H9 (cell line): ENCODE data around the gene PEAK3. TPM values are rescaled to one million over a fixed set of nuclear protein-coding genes. Genes with fewer than 3 reads are reported as not detected.

ENCODE experiments used
- DNase-seq: peaks from one replicate; pipeline ENCODE4 v3.0.0-alpha.2; 2017
- H2AFZ ChIP-seq: one replicate; pipeline ENCODE4 v1.6.1; 2013; ENCODE audit warnings: mild to moderate bottlenecking, low read length, control low read depth, moderate library complexity
- H2AK5ac ChIP-seq: 2 replicates; pipeline ENCODE4 v1.6.1; 2013; ENCODE audit warnings: low read length, control low read depth, mixed read lengths; ENCODE audit not compliant: insufficient read length
- H2BK120ac ChIP-seq: one replicate; pipeline ENCODE4 v1.6.1; 2013; ENCODE audit warnings: low read depth, mild to moderate bottlenecking, low read length, control low read depth, inconsistent platforms; ENCODE audit not compliant: poor library complexity, severe bottlenecking
- H2BK12ac ChIP-seq: 2 replicates; pipeline ENCODE4 v1.6.1; 2013; ENCODE audit warnings: low read length, control low read depth, mixed read lengths, low read depth; ENCODE audit not compliant: insufficient read length
- H2BK15ac ChIP-seq: 2 replicates; pipeline ENCODE4 v1.6.1; 2013; ENCODE audit warnings: low read depth, low read length, control low read depth
- H2BK20ac ChIP-seq: one replicate; pipeline ENCODE4 v1.6.1; 2013; ENCODE audit warnings: low read depth, mild to moderate bottlenecking, low read length, control low read depth, inconsistent platforms; ENCODE audit not compliant: poor library complexity, severe bottlenecking
- H2BK5ac ChIP-seq: 2 replicates; pipeline ENCODE4 v1.6.1; 2013; ENCODE audit warnings: low read length, control low read depth, mixed read lengths; ENCODE audit not compliant: insufficient read length
- H3K14ac ChIP-seq: 2 replicates; pipeline ENCODE4 v1.6.1; 2013; ENCODE audit warnings: low read length, control low read depth; ENCODE audit not compliant: insufficient read depth
- H3K18ac ChIP-seq: 2 replicates; pipeline ENCODE4 v1.6.1; 2013; ENCODE audit warnings: low read depth, mild to moderate bottlenecking, mixed read lengths, low read length, control low read depth; ENCODE audit not compliant: insufficient read length
- H3K23ac ChIP-seq: 2 replicates; pipeline ENCODE4 v1.6.1; 2013; ENCODE audit warnings: low read length, control low read depth, mixed read lengths, low read depth; ENCODE audit not compliant: insufficient read length
- H3K23me2 ChIP-seq: 2 replicates; pipeline ENCODE4 v1.6.1; 2013; ENCODE audit warnings: low read depth, mild to moderate bottlenecking, mixed read lengths, low read length, control low read depth; ENCODE audit not compliant: insufficient read length, poor library complexity, severe bottlenecking
- H3K27ac ChIP-seq: 2 replicates; pipeline ENCODE4 v1.5.1; 2013; ENCODE audit warnings: low read length, control low read depth, mixed read lengths, low read depth; ENCODE audit not compliant: insufficient read length
- H3K27me3 ChIP-seq: 2 replicates; pipeline ENCODE4 v1.6.1; 2013; ENCODE audit warnings: low read length, control low read depth, inconsistent platforms; ENCODE audit not compliant: insufficient read depth
- H3K4ac ChIP-seq: 2 replicates; pipeline ENCODE4 v1.6.1; 2013; ENCODE audit warnings: low read depth, mild to moderate bottlenecking, control low read depth, inconsistent platforms, low read length, moderate library complexity
- H3K4me1 ChIP-seq: 2 replicates; pipeline ENCODE4 v1.6.1; 2013; ENCODE audit warnings: low read length, control low read depth, inconsistent platforms; ENCODE audit not compliant: insufficient read depth
- H3K4me2 ChIP-seq: 2 replicates; pipeline ENCODE4 v1.6.1; 2013; ENCODE audit warnings: low read length, control low read depth, mixed read lengths; ENCODE audit not compliant: insufficient read length, insufficient read depth
- H3K56ac ChIP-seq: 2 replicates; pipeline ENCODE4 v1.6.1; 2013; ENCODE audit warnings: low read depth, mild to moderate bottlenecking, mixed read lengths, low read length, control low read depth; ENCODE audit not compliant: insufficient read length
- H3K79me1 ChIP-seq: 2 replicates; pipeline ENCODE4 v1.6.1; 2013; ENCODE audit warnings: low read depth, mild to moderate bottlenecking, moderate library complexity, low read length, control low read depth, inconsistent platforms; ENCODE audit not compliant: insufficient read depth, poor library complexity, severe bottlenecking
- H3K79me2 ChIP-seq: 2 replicates; pipeline ENCODE4 v1.6.1; 2013; ENCODE audit warnings: low read length, control low read depth, inconsistent platforms; ENCODE audit not compliant: insufficient read depth
- H3K9ac ChIP-seq: 2 replicates; pipeline ENCODE4 v1.6.1; 2013; ENCODE audit warnings: low read length, control low read depth, mixed read lengths; ENCODE audit not compliant: insufficient read length; ENCODE audit errors: extremely low read depth
- H3K9me3 ChIP-seq: one replicate; pipeline ENCODE4 v1.6.1; 2013; ENCODE audit warnings: low read depth, low read length, inconsistent platforms; ENCODE audit not compliant: control insufficient read depth
- H3T11ph ChIP-seq: one replicate; pipeline ENCODE4 v1.6.1; 2013; ENCODE audit warnings: mild to moderate bottlenecking, low read length, control low read depth, inconsistent platforms
- H4K20me1 ChIP-seq: one replicate; pipeline ENCODE4 v1.6.1; 2013; ENCODE audit not compliant: control insufficient read depth, insufficient read length, insufficient read depth
- H4K5ac ChIP-seq: 2 replicates; pipeline ENCODE4 v1.6.1; 2013; ENCODE audit warnings: low read depth, mild to moderate bottlenecking, mixed read lengths, low read length, control low read depth; ENCODE audit not compliant: insufficient read length
- H4K8ac ChIP-seq: replicated peaks from 2 replicates; pipeline ENCODE4 v1.6.1; 2013; ENCODE audit warnings: low read length, control low read depth, mixed read lengths, low read depth; ENCODE audit not compliant: insufficient read length
- H4K91ac ChIP-seq: 2 replicates; pipeline ENCODE4 v1.6.1; 2013; ENCODE audit warnings: low read depth, mild to moderate bottlenecking, moderate library complexity, mixed read lengths, low read length, control low read depth; ENCODE audit not compliant: insufficient read length
- H3K27ac Mint-ChIP-seq, 3 experiments: 2 replicates in 2 of 3; 3 replicates in 1 of 3; pipeline ENCODE4 v1.8.0; 2020 to 2021; ENCODE audit warnings: mixed read lengths in 3 of 3, mild to moderate bottlenecking in 1 of 3, moderate library complexity in 1 of 3
- H3K27me3 Mint-ChIP-seq: 2 replicates; pipeline ENCODE4 v1.8.0; 2021; ENCODE audit warnings: low read depth, mild to moderate bottlenecking, moderate library complexity, mixed read lengths
- H3K36me3 Mint-ChIP-seq, 3 experiments: 2 replicates in 2 of 3; 3 replicates in 1 of 3; pipeline ENCODE4 v1.8.0; 2020 to 2021; ENCODE audit warnings: low read depth in 3 of 3, mixed read lengths in 3 of 3; ENCODE audit not compliant: insufficient read depth in 1 of 3
- H3K4me1 Mint-ChIP-seq, 2 experiments: 2 replicates each; pipeline ENCODE4 v1.8.0; 2020; ENCODE audit warnings: mixed read lengths in 2 of 2
- H3K4me3 Mint-ChIP-seq, 2 experiments: 2 replicates in 1 of 2; 3 replicates in 1 of 2; pipeline ENCODE4 v1.8.0; 2020 to 2021; ENCODE audit warnings: mild to moderate bottlenecking in 2 of 2, mixed read lengths in 2 of 2, moderate library complexity in 1 of 2
- H3K9me3 Mint-ChIP-seq, 2 experiments: 2 replicates in 1 of 2; 3 replicates in 1 of 2; pipeline ENCODE4 v1.8.0; 2020; ENCODE audit warnings: mild to moderate bottlenecking in 2 of 2, mixed read lengths in 2 of 2, moderate library complexity in 1 of 2
- CTCF ChIP-seq: fragments of 200-600 bp; sonication (generic); conservative IDR thresholded peaks from 3 replicates; pipeline ENCODE4 v1.8.0; 2021; ENCODE audit warnings: antibody characterized with exemption, mild to moderate bottlenecking
- WGBS: extraction: QIAGEN DNeasy Blood & Tissue Kit; methylation state at CpG from one replicate; pipeline ENCODE4 v1.1.7; 2013; ENCODE audit warnings: missing lambda C conversion rate, low lambda C conversion rate, mixed read lengths; ENCODE audit not compliant: insufficient read length; ENCODE audit errors: extremely low coverage; 5-methylcytosine and 5-hydroxymethylcytosine counted together
- total RNA-seq: library from RNA; stranded (reverse); gene quantifications from 2 replicates; pipeline ENCODE4 v1.2.1, GENCODE V29; 2021

Gene PEAK3
- total RNA-seq, 1 experiment from 2014 or later: not detected

- H2AK5ac ChIP-seq: no peak overlapping the region
- no peaks in the 10 kb centered on the region for H3K9me3 ChIP-seq
- H3K4me1 ChIP-seq: peaks cover 4% of the 10 kb centered on the region; the same call in 1 of the 2 replicates
- no peak for DNase-seq
- H4K91ac ChIP-seq: no peak overlapping the region
- no peak overlapping the region for H2BK15ac ChIP-seq
- H3K23ac ChIP-seq: no peak overlapping the region
- H3K14ac ChIP-seq: no peak overlapping the region
- no peak overlapping the region for H3K56ac ChIP-seq
- H3T11ph ChIP-seq: no peak overlapping the region
- H3K27ac Mint-ChIP-seq: peak overlapping the region in 2 of 3 experiments; percentile 80 to 92; a peak in 4 of 7 replicates
- H3K79me2 ChIP-seq: peaks cover 54% of the 10 kb centered on the region
- peaks cover 13% of the 10 kb centered on the region for H3K79me1 ChIP-seq
- peaks cover 37 to 38% of the 10 kb centered on the region in 2 experiments for H3K4me1 Mint-ChIP-seq
- H2BK20ac ChIP-seq: no peak overlapping the region
- no peak overlapping the region for H3K9ac ChIP-seq
- H3K4me3 Mint-ChIP-seq: no peak overlapping the region
- H2BK5ac ChIP-seq: no peak overlapping the region
- H4K8ac ChIP-seq: no peak overlapping the region
- H3K4ac ChIP-seq: no peak overlapping the region
- no peak for TF ChIP-seq CTCF
- H3K18ac ChIP-seq: no peak overlapping the region
- no peak overlapping the region for H4K5ac ChIP-seq
- no CpG with 5 or more reads among the region's 12 CpGs for WGBS
- no peak overlapping the region for H3K27ac ChIP-seq
- no peaks in the 10 kb centered on the region for H3K27me3 ChIP-seq
- no peak overlapping the region for H2AFZ ChIP-seq
- peaks cover 26 to 71% (median 60%) of the 10 kb centered on the region in 3 experiments for H3K36me3 Mint-ChIP-seq
- peaks cover 0 to 3% of the 10 kb centered on the region in 2 experiments; a peak in 1 of 5 replicates for H3K9me3 Mint-ChIP-seq
- H4K20me1 ChIP-seq: peaks cover 2% of the 10 kb centered on the region
- no peak overlapping the region for H2BK120ac ChIP-seq
- H3K4me2 ChIP-seq: no peak overlapping the region
- H2BK12ac ChIP-seq: no peak overlapping the region
- no peaks in the 10 kb centered on the region for H3K23me2 ChIP-seq
- H3K27me3 Mint-ChIP-seq: no peaks in the 10 kb centered on the region; the same call in 1 of the 2 replicates
Observed at GRCh38 chr19:2242092-2242537, 39.9 kb downstream of the PEAK3 start.
